Hepatocyte (in vitro differentiated cells): ENCODE data around the gene FOXK1. TPM values are rescaled to one million over a fixed set of nuclear protein-coding genes. Genes with fewer than 3 reads are reported as not detected.

Source experiments
- DNase-seq: peaks from one replicate; pipeline ENCODE4 v3.0.0-alpha.2; 2016; ENCODE audit warnings: low spot score
- H2AFZ ChIP-seq: fragments of 200-600 bp; sonication (generic); 2 replicates; pipeline ENCODE4 v1.6.0; 2016; ENCODE audit warnings: antibody characterized with exemption, mild to moderate bottlenecking
- H3K27ac ChIP-seq: fragments of 200-600 bp; sonication (generic); 2 replicates; pipeline ENCODE4 v1.5.1; 2016; ENCODE audit warnings: mild to moderate bottlenecking
- H3K27me3 ChIP-seq: fragments of 200-600 bp; sonication (generic); 2 replicates; pipeline ENCODE4 v1.6.1; 2016
- H3K36me3 ChIP-seq: fragments of 200-600 bp; sonication (generic); replicated peaks from 2 replicates; pipeline ENCODE4 v1.5.1; 2016; ENCODE audit warnings: low read depth; ENCODE audit not compliant: insufficient read depth
- H3K4me1 ChIP-seq: fragments of 200-600 bp; sonication (generic); 2 replicates; pipeline ENCODE4 v1.5.1; 2016; ENCODE audit warnings: mild to moderate bottlenecking, moderate library complexity; ENCODE audit not compliant: insufficient read depth
- H3K4me2 ChIP-seq: fragments of 200-600 bp; sonication (generic); 2 replicates; pipeline ENCODE4 v1.6.0; 2016
- H3K4me3 ChIP-seq: fragments of 200-600 bp; sonication (generic); 2 replicates; pipeline ENCODE4 v1.5.1; 2016; ENCODE audit warnings: mild to moderate bottlenecking
- H3K79me2 ChIP-seq: fragments of 200-600 bp; sonication (generic); 2 replicates; pipeline ENCODE4 v1.6.0; 2017; ENCODE audit warnings: mild to moderate bottlenecking
- H3K9me2 ChIP-seq: fragments of 200-600 bp; sonication (generic); replicated peaks from 2 replicates; pipeline ENCODE4 v1.6.0; 2017; ENCODE audit warnings: mild to moderate bottlenecking; ENCODE audit not compliant: insufficient read depth
- H3K9me3 ChIP-seq: fragments of 200-600 bp; sonication (generic); 2 replicates; pipeline ENCODE4 v1.5.1; 2016; ENCODE audit warnings: low read depth, mild to moderate bottlenecking
- H4K20me1 ChIP-seq: fragments of 200-600 bp; sonication (generic); 2 replicates; pipeline ENCODE4 v1.6.0; 2016; ENCODE audit warnings: mild to moderate bottlenecking; ENCODE audit not compliant: insufficient read depth, poor library complexity, severe bottlenecking
- EZH2 ChIP-seq: fragments of 200-600 bp; sonication (generic); IDR thresholded peaks from 2 replicates; pipeline ENCODE4 v1.6.1; 2016; ENCODE audit warnings: antibody characterized with exemption, mild to moderate bottlenecking, borderline replicate concordance
- EZH2phosphoT487 ChIP-seq: fragments of 200-600 bp; sonication (generic); IDR thresholded peaks from one replicate; pipeline ENCODE4 v1.6.1; 2018; ENCODE audit warnings: antibody characterized with exemption, mild to moderate bottlenecking, low read depth, moderate library complexity; ENCODE audit not compliant: unreplicated experiment, severe bottlenecking
- WGBS: methylation state at CpG from one replicate; pipeline ENCODE4 v1.1.6; 2016; ENCODE audit warnings: low lambda C conversion rate; ENCODE audit errors: missing lambda C conversion rate; 5-methylcytosine and 5-hydroxymethylcytosine counted together
- polyA plus RNA-seq: library from polyadenylated mRNA; unstranded; fragments of >200 nt; fragmentation: Nextera tagmentation; extraction: Ambion mirVana; gene quantifications from 2 replicates; pipeline ENCODE4 v1.2.1, GENCODE V29; 2016
- total RNA-seq: library from RNA; depleted of rRNA; stranded (reverse); fragments of >200 nt; gene quantifications from 2 replicates; pipeline ENCODE4 v1.2.3, GENCODE V29; 2014
- TF ChIP-seq, protein P1 (sequence below): fragments of 200-600 bp; sonication (generic); IDR thresholded peaks from 2 replicates; pipeline ENCODE4 v1.5.1; 2016; ENCODE audit warnings: antibody characterized with exemption, mild to moderate bottlenecking; ENCODE audit not compliant: poor library complexity

Gene FOXK1
- total and polyA plus RNA-seq, 2 experiments from 2014 or later, result 8.3 to 17.8 TPM

DNA sequence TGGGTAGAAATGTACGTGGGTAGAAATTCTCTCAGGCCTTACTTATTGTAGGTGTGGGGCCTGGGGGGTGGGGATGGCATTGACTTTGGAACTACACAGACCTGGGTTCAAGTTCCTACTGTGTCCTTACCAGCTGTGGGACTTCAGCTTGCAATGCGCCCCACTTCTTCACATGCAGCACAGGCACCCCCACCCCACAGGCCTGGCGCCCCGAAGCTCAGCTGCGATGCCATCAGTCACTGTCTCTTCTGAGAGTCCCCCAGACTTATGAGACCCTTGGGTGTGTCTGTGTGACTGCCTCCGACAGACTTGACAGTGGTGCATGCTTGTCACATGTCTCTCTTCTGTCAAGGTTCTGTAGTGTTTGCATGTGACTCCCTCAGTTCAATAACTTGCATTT is 90.2 kb downstream of the FOXK1 start:
- Histone ChIP-seq H3K4me3 (no peak overlapping the region), H3K9me2 (no peaks in the 10 kb centered on the region), H3K4me2 (no peak overlapping the region), H2AFZ (no peak overlapping the region), H3K27ac (no peak overlapping the region), H3K79me2 (peaks cover 22% of the 10 kb centered on the region), H3K36me3 (no peaks in the 10 kb centered on the region), H4K20me1 (no peaks in the 10 kb centered on the region), H3K27me3 (no peaks in the 10 kb centered on the region), H3K4me1 (peaks cover 9% of the 10 kb centered on the region), H3K9me3 (no peaks in the 10 kb centered on the region)
- 100% methylated on average over 6 of the region's 6 CpGs for WGBS
- DNase-seq, result no peak
- no peak for TF ChIP-seq EZH2
- no peak for TF ChIP-seq EZH2phosphoT487
- TF ChIP-seq, protein P1, sequence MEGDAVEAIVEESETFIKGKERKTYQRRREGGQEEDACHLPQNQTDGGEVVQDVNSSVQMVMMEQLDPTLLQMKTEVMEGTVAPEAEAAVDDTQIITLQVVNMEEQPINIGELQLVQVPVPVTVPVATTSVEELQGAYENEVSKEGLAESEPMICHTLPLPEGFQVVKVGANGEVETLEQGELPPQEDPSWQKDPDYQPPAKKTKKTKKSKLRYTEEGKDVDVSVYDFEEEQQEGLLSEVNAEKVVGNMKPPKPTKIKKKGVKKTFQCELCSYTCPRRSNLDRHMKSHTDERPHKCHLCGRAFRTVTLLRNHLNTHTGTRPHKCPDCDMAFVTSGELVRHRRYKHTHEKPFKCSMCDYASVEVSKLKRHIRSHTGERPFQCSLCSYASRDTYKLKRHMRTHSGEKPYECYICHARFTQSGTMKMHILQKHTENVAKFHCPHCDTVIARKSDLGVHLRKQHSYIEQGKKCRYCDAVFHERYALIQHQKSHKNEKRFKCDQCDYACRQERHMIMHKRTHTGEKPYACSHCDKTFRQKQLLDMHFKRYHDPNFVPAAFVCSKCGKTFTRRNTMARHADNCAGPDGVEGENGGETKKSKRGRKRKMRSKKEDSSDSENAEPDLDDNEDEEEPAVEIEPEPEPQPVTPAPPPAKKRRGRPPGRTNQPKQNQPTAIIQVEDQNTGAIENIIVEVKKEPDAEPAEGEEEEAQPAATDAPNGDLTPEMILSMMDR, result no peak

DNA sequence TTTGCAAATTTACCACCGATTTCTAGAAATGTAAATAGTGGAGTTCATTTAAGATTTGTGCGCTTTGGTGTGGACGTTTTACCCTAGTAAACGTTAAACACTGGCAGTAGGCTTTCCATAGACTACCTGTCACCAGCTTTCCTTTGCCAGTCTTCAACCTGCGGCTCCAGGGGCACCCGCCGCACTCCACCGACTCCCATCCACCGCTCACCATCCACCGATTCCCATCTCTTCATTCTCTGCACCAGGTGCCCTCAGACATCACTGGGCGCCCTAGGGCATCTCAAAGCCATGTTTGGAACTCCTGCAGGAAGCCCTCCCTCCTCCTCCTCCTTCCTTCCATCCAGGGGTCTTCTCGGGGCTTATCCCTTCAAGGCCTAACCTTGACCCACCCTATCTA is 91.9 kb downstream of the FOXK1 start:
- no peak overlapping the region for H2AFZ ChIP-seq
- H4K20me1 ChIP-seq, result no peaks in the 10 kb centered on the region
- no peaks in the 10 kb centered on the region for H3K9me3 ChIP-seq
- H3K27ac ChIP-seq, result no peak overlapping the region
- H3K4me2 ChIP-seq, result peak overlapping the region; percentile 86
- no peak overlapping the region for H3K4me3 ChIP-seq
- no peaks in the 10 kb centered on the region for H3K36me3 ChIP-seq
- TF ChIP-seq, protein P1, result no peak
- no peak for TF ChIP-seq EZH2phosphoT487
- no peak for TF ChIP-seq EZH2
- WGBS, result 89% methylated on average over 12 of the region's 12 CpGs
- H3K9me2 ChIP-seq, result no peaks in the 10 kb centered on the region
- no peaks in the 10 kb centered on the region for H3K27me3 ChIP-seq
- H3K79me2 ChIP-seq, result peaks cover 32% of the 10 kb centered on the region
- no peak for DNase-seq
- H3K4me1 ChIP-seq, result peaks cover 9% of the 10 kb centered on the region

DNA sequence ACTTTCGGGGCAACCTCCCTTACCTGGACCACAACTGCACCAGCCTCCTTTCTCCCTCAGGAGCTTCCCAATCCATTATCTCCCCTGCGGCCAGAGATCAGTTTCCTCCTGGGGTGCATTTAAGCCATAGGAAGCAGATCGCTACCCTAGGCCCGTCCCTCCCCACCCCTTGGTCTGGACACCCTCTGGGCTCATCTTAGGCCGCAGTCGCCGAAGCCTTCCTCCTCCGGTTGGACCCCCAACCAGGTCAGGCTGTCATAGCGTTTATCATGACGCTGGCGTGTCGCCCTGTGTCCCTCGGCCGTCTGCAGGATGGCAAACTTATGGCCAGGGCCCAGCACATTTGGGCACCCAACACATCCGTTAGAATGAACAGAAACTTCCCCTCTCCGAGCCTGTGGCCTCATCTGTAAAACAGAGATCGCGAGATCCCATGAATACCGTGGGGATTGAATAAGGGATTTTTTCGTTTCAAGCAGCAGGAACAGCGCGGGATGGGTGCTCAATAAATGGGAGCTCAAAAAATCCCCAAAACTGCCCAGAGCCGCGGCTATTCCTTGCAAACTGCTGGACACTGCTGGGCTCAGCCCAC is 92.7 kb downstream of the FOXK1 start:
- TF ChIP-seq EZH2, result no peak
- TF ChIP-seq EZH2phosphoT487, result no peak
- TF ChIP-seq, protein P1, result no peak
- no peaks in the 10 kb centered on the region for H3K9me3 ChIP-seq
- H2AFZ ChIP-seq, result peak overlapping the region; percentile 85
- peak overlapping the region; percentile 83 for H3K4me3 ChIP-seq
- H3K36me3 ChIP-seq, result no peaks in the 10 kb centered on the region
- H3K27me3 ChIP-seq, result no peaks in the 10 kb centered on the region
- H3K79me2 ChIP-seq, result peaks cover 39% of the 10 kb centered on the region
- H3K4me1 ChIP-seq, result peaks cover 9% of the 10 kb centered on the region
- 46% methylated on average over 24 of the region's 24 CpGs for WGBS
- no peaks in the 10 kb centered on the region for H3K9me2 ChIP-seq
- peak overlapping the region; percentile 86 for H3K4me2 ChIP-seq
- H3K27ac ChIP-seq, result peak overlapping the region; percentile 94
- DNase-seq, result peak; percentile 64
- peaks cover 7% of the 10 kb centered on the region for H4K20me1 ChIP-seq
